ENCODE measurements around the gene PCTP.

The PCTP gene

GRCh38 chr17:55751720-55752250 is 934 bp downstream of the PCTP start:
- no peak for DNase-seq (ENCODE audit: low read depth in 2 of 3, low spot score in 2 of 3)

GRCh38 chr17:55756689-55757088 is 5.8 kb downstream of the PCTP start:
- DNase-seq (ENCODE audit: low read depth in 2 of 3, low spot score in 2 of 3) = no peak

- DNase-seq (ENCODE audit: low read depth in 2 of 3, low spot score in 2 of 3) = no peak
These were observed 6.8 kb downstream of the PCTP start for GRCh38 chr17:55757659-55758058.

GRCh38 chr17:55758171-55758570 is 7.3 kb downstream of the PCTP start:
- DNase-seq (ENCODE audit: low read depth in 2 of 3, low spot score in 2 of 3) = no peak

- no peak for DNase-seq (ENCODE audit: low read depth in 2 of 3, low spot score in 2 of 3)
These were observed 9.9 kb downstream of the PCTP start for GRCh38 chr17:55760643-55761355.

- DNase-seq (ENCODE audit: low read depth in 2 of 3, low spot score in 2 of 3) = no peak
These were observed 11.4 kb downstream of the PCTP start for GRCh38 chr17:55762086-55762858.

GRCh38 chr17:55763856-55764255 is 13.0 kb downstream of the PCTP start:
- no peak for DNase-seq (ENCODE audit: low read depth in 2 of 3, low spot score in 2 of 3)

GRCh38 chr17:55764610-55765009 is 13.8 kb downstream of the PCTP start:
- no peak for DNase-seq (ENCODE audit: low read depth in 2 of 3, low spot score in 2 of 3)

- no peak for DNase-seq (ENCODE audit: low read depth in 2 of 3, low spot score in 2 of 3)
These were observed 14.6 kb downstream of the PCTP start for GRCh38 chr17:55765472-55765871.

GRCh38 chr17:55768936-55769624 is 18.2 kb downstream of the PCTP start:
- no peak for DNase-seq (ENCODE audit: low read depth in 2 of 3, low spot score in 2 of 3)

GRCh38 chr17:55769625-55770000 is 18.8 kb downstream of the PCTP start:
- DNase-seq (ENCODE audit: low read depth in 2 of 3, low spot score in 2 of 3) = no peak

GRCh38 chr17:55770196-55770870 is 19.5 kb downstream of the PCTP start:
- no peak for DNase-seq (ENCODE audit: low read depth in 2 of 3, low spot score in 2 of 3)

GRCh38 chr17:55772086-55772485 is 21.2 kb downstream of the PCTP start:
- no peak for DNase-seq (ENCODE audit: low read depth in 2 of 3, low spot score in 2 of 3)

GRCh38 chr17:55773671-55774070 is 22.8 kb downstream of the PCTP start:
- no peak for DNase-seq (ENCODE audit: low read depth in 2 of 3, low spot score in 2 of 3)

GRCh38 chr17:55774846-55775271 is 24.0 kb downstream of the PCTP start:
- no peak for DNase-seq (ENCODE audit: low read depth in 2 of 3, low spot score in 2 of 3)

- no peak for DNase-seq (ENCODE audit: low read depth in 2 of 3, low spot score in 2 of 3)
These were observed 25.4 kb downstream of the PCTP start for GRCh38 chr17:55776271-55776670.

GRCh38 chr17:55777471-55777971 is 26.7 kb downstream of the PCTP start:
- DNase-seq (ENCODE audit: low read depth in 2 of 3, low spot score in 2 of 3) = no peak

GRCh38 chr17:55778389-55779118 is 27.7 kb downstream of the PCTP start:
- no peak for DNase-seq (ENCODE audit: low read depth in 2 of 3, low spot score in 2 of 3)

GRCh38 chr17:55783684-55784245 is 32.9 kb downstream of the PCTP start:
- no peak for DNase-seq (ENCODE audit: low read depth in 2 of 3, low spot score in 2 of 3)

- no peak for DNase-seq (ENCODE audit: low read depth in 2 of 3, low spot score in 2 of 3)
These were observed 33.8 kb downstream of the PCTP start for GRCh38 chr17:55784666-55785065.

All from activated CD8-positive, alpha-beta memory T cell treated with anti-CD3 and anti-CD28 coated beads for 48 hours (primary cell).